ENCODE measurements around the gene BAHCC1. TPM values are rescaled to one million over a fixed set of nuclear protein-coding genes. Genes with fewer than 3 reads are reported as not detected.

The BAHCC1 gene
- total and polyA plus RNA-seq, 9 of the 15 experiments (the other 6 are each of a cell fraction or from before 2014, with no cell fraction given) = 0.14 to 26.9 (median 5.0) TPM

DNA sequence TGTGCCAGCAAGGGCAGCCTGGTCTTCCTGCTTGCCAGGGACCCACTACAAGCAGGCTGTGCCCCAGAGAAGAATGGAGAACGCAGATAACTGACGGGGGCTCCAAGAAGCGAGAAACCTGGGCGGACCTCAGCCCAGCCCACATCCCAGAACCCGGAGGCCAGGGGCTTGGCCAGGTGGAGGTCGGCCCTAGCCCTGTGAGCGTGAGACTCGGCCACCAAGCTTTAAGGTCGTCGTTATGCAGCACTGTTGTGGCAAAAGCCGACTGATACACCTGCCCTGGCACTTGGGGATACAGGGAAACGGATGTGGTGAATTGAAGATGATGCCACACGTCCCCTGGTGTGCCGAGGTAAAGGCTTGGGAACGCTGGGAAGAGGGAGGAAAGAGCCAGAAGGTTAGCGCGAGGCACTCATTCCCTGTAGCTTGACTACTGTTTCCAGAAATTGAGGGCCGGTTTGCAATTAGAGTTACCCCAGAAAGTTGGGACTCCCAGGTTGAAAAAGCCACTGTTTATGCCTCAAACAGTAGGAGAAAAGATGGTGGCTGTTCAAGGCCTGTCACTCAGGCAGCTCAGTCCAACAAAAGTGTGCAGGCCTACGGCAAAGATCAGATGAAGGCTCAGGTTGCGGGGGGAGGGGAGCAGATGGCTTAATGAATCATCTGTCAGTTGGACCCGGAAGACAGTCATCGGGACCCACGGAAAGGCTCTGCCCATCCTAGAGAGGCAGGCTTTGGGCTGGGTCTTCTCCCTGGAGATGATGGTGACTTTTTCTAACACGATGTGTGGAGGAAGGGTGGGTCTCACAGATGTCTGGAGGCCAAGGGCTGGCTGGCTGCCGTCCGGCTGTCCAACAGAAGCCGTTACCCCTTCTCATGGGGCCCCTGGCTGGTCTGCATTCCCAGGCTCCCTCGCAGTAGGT lies 45.6 kb upstream of the BAHCC1 start (continued):
- TF ChIP-seq YY1 (IDR thresholded peaks at IDR 0.05; ENCODE audit: borderline replicate concordance in 1 of 3, control insufficient read depth in 1 of 3, extremely low read depth in 1 of 3, insufficient read depth in 3 of 3, insufficient read length in 1 of 3, insufficient replicate concordance in 2 of 3, low read depth in 1 of 3, low read length in 2 of 3) (peak; percentile 11 to 94 (median 69)), SMARCB1 (IDR thresholded peaks at IDR 0.05; ENCODE audit: insufficient read length, low read depth) (no peak), IRF2 (CRISPR knock-in tag; IDR thresholded peaks at IDR 0.05) (no peak), NR2C1 (IDR thresholded peaks at IDR 0.05) (no peak), NR2C1 (tag; IDR thresholded peaks at IDR 0.05) (0 out of 2 replicates have a peak, but pooled peaks have one; percentile 20), NFE2L1 (tag; IDR thresholded peaks at IDR 0.05; ENCODE audit: borderline replicate concordance, low read depth) (no peak), CREBBP (IDR thresholded peaks at IDR 0.05; ENCODE audit: low read depth, low read length) (no peak), KLF13 (tag; IDR thresholded peaks at IDR 0.05; ENCODE audit: borderline replicate concordance, low read depth) (no peak), PREB (CRISPR knock-in tag; IDR thresholded peaks at IDR 0.05) (no peak), ID3 (CRISPR knock-in tag; IDR thresholded peaks at IDR 0.05) (no peak), ID3 (tag; IDR thresholded peaks at IDR 0.05) (peak; percentile 72), CC2D1A (IDR thresholded peaks at IDR 0.05) (no peak), ZNF551 (CRISPR knock-in tag; IDR thresholded peaks at IDR 0.05) (no peak), ZNF224 (CRISPR knock-in tag; IDR thresholded peaks at IDR 0.05) (no peak), ZNF197 (CRISPR knock-in tag; IDR thresholded peaks at IDR 0.05; ENCODE audit: low read depth) (no peak), CHD2 (IDR thresholded peaks at IDR 0.05; ENCODE audit: low read depth, low read length) (peak; percentile 60; the same call in 1 of the 2 replicates), FUS (optimal IDR thresholded peaks at IDR 0.05; ENCODE audit: low read depth, low read length) (no peak), POLR2AphosphoS2 (IDR thresholded peaks at IDR 0.05; ENCODE audit: low read length) (peak; percentile 69; the same call in 1 of the 2 replicates)
- TF ChIP-seq, protein P1, sequence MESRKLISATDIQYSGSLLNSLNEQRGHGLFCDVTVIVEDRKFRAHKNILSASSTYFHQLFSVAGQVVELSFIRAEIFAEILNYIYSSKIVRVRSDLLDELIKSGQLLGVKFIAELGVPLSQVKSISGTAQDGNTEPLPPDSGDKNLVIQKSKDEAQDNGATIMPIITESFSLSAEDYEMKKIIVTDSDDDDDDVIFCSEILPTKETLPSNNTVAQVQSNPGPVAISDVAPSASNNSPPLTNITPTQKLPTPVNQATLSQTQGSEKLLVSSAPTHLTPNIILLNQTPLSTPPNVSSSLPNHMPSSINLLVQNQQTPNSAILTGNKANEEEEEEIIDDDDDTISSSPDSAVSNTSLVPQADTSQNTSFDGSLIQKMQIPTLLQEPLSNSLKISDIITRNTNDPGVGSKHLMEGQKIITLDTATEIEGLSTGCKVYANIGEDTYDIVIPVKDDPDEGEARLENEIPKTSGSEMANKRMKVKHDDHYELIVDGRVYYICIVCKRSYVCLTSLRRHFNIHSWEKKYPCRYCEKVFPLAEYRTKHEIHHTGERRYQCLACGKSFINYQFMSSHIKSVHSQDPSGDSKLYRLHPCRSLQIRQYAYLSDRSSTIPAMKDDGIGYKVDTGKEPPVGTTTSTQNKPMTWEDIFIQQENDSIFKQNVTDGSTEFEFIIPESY (CRISPR knock-in tag; IDR thresholded peaks at IDR 0.05) = no peak; the same call in 1 of the 2 replicates
- TF ChIP-seq, protein P2, sequence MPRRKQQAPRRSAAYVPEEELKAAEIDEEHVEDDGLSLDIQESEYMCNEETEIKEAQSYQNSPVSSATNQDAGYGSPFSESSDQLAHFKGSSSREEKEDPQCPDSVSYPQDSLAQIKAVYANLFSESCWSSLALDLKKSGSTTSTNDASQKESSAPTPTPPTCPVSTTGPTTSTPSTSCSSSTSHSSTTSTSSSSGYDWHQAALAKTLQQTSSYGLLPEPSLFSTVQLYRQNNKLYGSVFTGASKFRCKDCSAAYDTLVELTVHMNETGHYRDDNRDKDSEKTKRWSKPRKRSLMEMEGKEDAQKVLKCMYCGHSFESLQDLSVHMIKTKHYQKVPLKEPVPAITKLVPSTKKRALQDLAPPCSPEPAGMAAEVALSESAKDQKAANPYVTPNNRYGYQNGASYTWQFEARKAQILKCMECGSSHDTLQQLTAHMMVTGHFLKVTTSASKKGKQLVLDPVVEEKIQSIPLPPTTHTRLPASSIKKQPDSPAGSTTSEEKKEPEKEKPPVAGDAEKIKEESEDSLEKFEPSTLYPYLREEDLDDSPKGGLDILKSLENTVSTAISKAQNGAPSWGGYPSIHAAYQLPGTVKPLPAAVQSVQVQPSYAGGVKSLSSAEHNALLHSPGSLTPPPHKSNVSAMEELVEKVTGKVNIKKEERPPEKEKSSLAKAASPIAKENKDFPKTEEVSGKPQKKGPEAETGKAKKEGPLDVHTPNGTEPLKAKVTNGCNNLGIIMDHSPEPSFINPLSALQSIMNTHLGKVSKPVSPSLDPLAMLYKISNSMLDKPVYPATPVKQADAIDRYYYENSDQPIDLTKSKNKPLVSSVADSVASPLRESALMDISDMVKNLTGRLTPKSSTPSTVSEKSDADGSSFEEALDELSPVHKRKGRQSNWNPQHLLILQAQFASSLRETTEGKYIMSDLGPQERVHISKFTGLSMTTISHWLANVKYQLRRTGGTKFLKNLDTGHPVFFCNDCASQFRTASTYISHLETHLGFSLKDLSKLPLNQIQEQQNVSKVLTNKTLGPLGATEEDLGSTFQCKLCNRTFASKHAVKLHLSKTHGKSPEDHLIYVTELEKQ (CRISPR knock-in tag; IDR thresholded peaks at IDR 0.05) = no peak
